CD4-positive, alpha-beta memory T cell (primary cell): Measurements from ENCODE around the gene PROZ. TPM values are rescaled to one million over a fixed set of nuclear protein-coding genes. Genes with fewer than 3 reads are reported as not detected.
A peak's percentile ranks its signal among the peaks of the same experiment; 100 is the strongest.

Source experiments
- CTCF ChIA-PET: fragments of 350-600 bp; sonication (Branson Sonifier 250); formaldehyde crosslinking; loops from one replicate; lab custom pipeline; 2021; ENCODE audit warnings: inconsistent platforms; ENCODE audit not compliant: partially characterized antibody; lab: Charles Lee
- POLR2A ChIA-PET: fragments of 350-600 bp; sonication (Branson Sonifier 250); formaldehyde crosslinking; loops from one replicate; lab custom pipeline; 2021; ENCODE audit not compliant: partially characterized antibody; lab: Charles Lee
- DNase-seq, 5 donors: peaks; one replicate each; pipeline versions ENCODE4 v3.0.0 to v3.0.0-alpha.2; 2020 to 2022; ENCODE audit warnings: mixed read lengths in 1 of 5
- H3K27ac ChIP-seq: one replicate; pipeline ENCODE4 v1.7.0; 2013; ENCODE audit warnings: low read depth, low read length
- H3K27me3 ChIP-seq: 2 replicates; pipeline ENCODE4 v1.7.0; 2013; ENCODE audit warnings: mild to moderate bottlenecking, low read length, moderate library complexity; ENCODE audit not compliant: insufficient read depth
- H3K36me3 ChIP-seq: 2 replicates; pipeline ENCODE4 v1.7.0; 2013; ENCODE audit warnings: mild to moderate bottlenecking, low read length, moderate library complexity; ENCODE audit not compliant: insufficient read depth
- H3K4me1 ChIP-seq: 2 replicates; pipeline ENCODE4 v1.7.0; 2013; ENCODE audit warnings: mild to moderate bottlenecking, low read length, moderate library complexity; ENCODE audit not compliant: insufficient read depth
- H3K4me3 ChIP-seq, 2 donors: one replicate each; pipeline ENCODE4 v1.7.0; 2013; ENCODE audit warnings: low read length in 2 of 2, mild to moderate bottlenecking in 1 of 2
- H3K9me3 ChIP-seq, 2 donors: one replicate each; pipeline ENCODE4 v1.7.0; 2013; ENCODE audit warnings: low read length in 2 of 2, control low read depth in 1 of 2; ENCODE audit not compliant: control insufficient read depth in 1 of 2
- H3K27ac Mint-ChIP-seq, 7 donors: one replicate each; pipeline ENCODE4 v1.8.0; 2020 to 2021; ENCODE audit warnings: mixed read lengths in 7 of 7, mild to moderate bottlenecking in 6 of 7, inconsistent platforms in 3 of 7, moderate library complexity in 3 of 7
- H3K27me3 Mint-ChIP-seq, 2 donors: one replicate each; pipeline ENCODE4 v1.8.0; 2020 to 2021; ENCODE audit warnings: mixed read lengths in 2 of 2
- H3K36me3 Mint-ChIP-seq, 2 donors: one replicate each; pipeline ENCODE4 v1.8.0; 2020 to 2021; ENCODE audit warnings: mixed read lengths in 2 of 2, inconsistent platforms in 1 of 2, mild to moderate bottlenecking in 1 of 2
- H3K4me1 Mint-ChIP-seq, 4 donors: one replicate each; pipeline ENCODE4 v1.8.0; 2020 to 2021; ENCODE audit warnings: mixed read lengths in 4 of 4, mild to moderate bottlenecking in 1 of 4
- H3K4me3 Mint-ChIP-seq, 8 donors: one replicate each; pipeline ENCODE4 v1.8.0; 2020 to 2021; ENCODE audit warnings: mixed read lengths in 8 of 8, mild to moderate bottlenecking in 7 of 8, moderate library complexity in 6 of 8, inconsistent platforms in 3 of 8
- H3K9me3 Mint-ChIP-seq, 8 donors: one replicate each; pipeline ENCODE4 v1.8.0; 2020 to 2021; ENCODE audit warnings: mixed read lengths in 8 of 8, mild to moderate bottlenecking in 5 of 8, inconsistent platforms in 3 of 8, moderate library complexity in 1 of 8
- intact Hi-C: fragments of 100-400 bp; cut with micrococcal nuclease; formaldehyde crosslinking; loops from one replicate; pipeline ENCODE4 v1.15.1; 2023
- polyA plus RNA-seq, 2 donors: library from polyadenylated mRNA; unstranded; fragments of 300-500 nt; fragmentation: Illumina TruSeq; gene quantifications; one replicate each; pipeline ENCODE4 v1.2.3, GENCODE V29; 2021
- total RNA-seq, 2 experiments: library from RNA; stranded (reverse); gene quantifications; one replicate each; pipeline ENCODE4 v1.2.3, GENCODE V29; 2021

Gene PROZ
- total and polyA plus RNA-seq, 4 experiments from 2014 or later = 0.32 TPM; not detected in 3

DNA sequence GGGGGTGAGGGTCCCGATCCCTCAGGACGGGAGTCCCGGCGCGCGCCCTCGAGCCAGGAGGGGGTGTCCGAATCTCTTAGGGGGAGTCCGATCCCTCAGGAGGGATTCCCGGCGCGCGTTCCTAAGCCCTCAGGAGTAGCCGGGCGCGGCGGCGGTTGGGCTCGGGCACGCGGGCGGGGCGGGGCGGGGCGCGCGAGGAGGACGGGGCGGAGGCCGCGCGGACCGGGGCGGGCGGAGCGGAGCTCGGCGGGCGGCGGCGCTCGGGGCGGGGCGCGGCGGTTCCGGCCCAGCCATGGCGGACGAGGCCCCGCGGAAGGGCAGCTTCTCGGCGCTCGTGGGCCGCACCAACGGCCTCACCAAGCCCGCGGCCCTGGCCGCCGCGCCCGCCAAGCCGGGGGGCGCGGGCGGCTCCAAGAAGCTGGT is 50.9 kb downstream of the PROZ start, which contains the start of gene CUL4A:
CUL4A (plus strand) TSS at position 278 of the 423 bp plus-strand sequence; CDS start at position 293, 15 bp downstream.
- DNase-seq = peak; percentile 58 to 72 (median 70)
- Histone ChIP-seq H3K4me3 (peak within 1 kb of the TSS; percentile 73 to 80), H3K4me1 (peaks cover 78% of the 10 kb centered on the region), H3K36me3 (peaks cover 3% of the 10 kb centered on the region), H3K27me3 (no peaks in the 10 kb centered on the region), H3K27ac (peak within 1 kb of the TSS; percentile 89), H3K9me3 (no peaks in the 10 kb centered on the region)
- H3K27me3 Mint-ChIP-seq = no peaks in the 10 kb centered on the region
- intact Hi-C loops = loop anchor here (2.0 to 5.0 kb wide), 3 partner anchors 25 to 239 kb away; no protein-coding TSS in a partner anchor
- peaks cover 37 to 60% (median 57%) of the 10 kb centered on the region in 4 donors for H3K4me1 Mint-ChIP-seq
- H3K36me3 Mint-ChIP-seq = peaks cover 21 to 45% of the 10 kb centered on the region in 2 donors
- H3K4me3 Mint-ChIP-seq = peak within 1 kb of the TSS; percentile 83 to 93 (median 90)
- ChIA-PET POLR2A (interaction anchor here (0.9 to 4.5 kb wide), 27 partner anchors 8 to 281 kb away, joined by 3 to 66 read pairs (median 5); partner anchors contain the start of genes DCUN1D2, LAMP1 and MCF2L), CTCF (interaction anchor here (1.2 to 2.5 kb wide), 3 partner anchors 25 to 56 kb away, joined by 3 to 8 read pairs (median 3); no protein-coding TSS in a partner anchor)
- peaks cover 0 to 3% (median 0%) of the 10 kb centered on the region in 8 donors for H3K9me3 Mint-ChIP-seq
- peak within 1 kb of the TSS; percentile 83 to 97 (median 91) for H3K27ac Mint-ChIP-seq

DNA sequence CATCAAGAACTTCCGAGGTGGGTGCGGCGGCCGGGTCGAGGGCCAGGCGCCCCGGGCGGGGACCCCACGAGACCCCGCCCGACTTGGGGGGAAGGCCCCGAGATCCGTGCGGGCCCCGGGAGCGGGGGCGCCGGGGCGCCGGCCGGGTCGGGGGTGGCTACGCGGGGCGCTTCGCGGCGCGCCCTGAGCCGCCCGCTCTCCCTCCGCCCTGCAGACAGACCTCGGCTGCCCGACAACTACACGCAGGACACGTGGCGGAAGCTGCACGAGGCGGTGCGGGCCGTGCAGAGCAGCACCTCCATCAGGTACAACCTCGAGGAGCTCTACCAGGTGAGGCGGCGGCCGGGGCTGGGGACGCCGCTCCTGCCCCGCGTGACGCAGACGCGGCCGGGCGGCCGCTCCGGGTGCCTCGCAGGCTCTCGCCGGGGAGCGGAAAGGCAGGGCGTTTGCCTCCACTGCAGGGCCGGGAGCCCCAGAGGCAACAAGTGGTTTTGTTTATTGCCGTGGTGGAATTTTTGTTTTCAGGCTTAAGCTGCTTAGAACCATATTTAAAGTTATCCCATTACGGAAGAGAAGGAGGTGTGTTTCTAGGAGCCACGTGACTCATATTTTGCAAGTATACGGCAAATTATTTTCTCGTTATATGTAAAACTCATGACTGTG is 51.4 kb downstream of the PROZ start:
- CTCF ChIA-PET = interaction anchor here (0.7 to 2.5 kb wide), 4 partner anchors 11 to 57 kb away, joined by 3 to 8 read pairs (median 3); no protein-coding TSS in a partner anchor
- peak; percentile 83 to 93 (median 86) for DNase-seq
- Mint-ChIP-seq H3K27ac (peak overlapping the region; percentile 83 to 97 (median 90)), H3K4me3 (peak overlapping the region; percentile 70 to 93 (median 84)), H3K9me3 (peaks cover 0 to 3% (median 0%) of the 10 kb centered on the region in 8 donors), H3K4me1 (peaks cover 31 to 58% (median 55%) of the 10 kb centered on the region in 4 donors), H3K36me3 (peaks cover 21 to 45% of the 10 kb centered on the region in 2 donors), H3K27me3 (no peaks in the 10 kb centered on the region)
- H3K4me1 ChIP-seq = peaks cover 78% of the 10 kb centered on the region
- POLR2A ChIA-PET = interaction anchor here (0.9 to 4.5 kb wide), 24 partner anchors 9 to 281 kb away, joined by 3 to 66 read pairs (median 6); partner anchors contain the start of genes DCUN1D2, LAMP1 and MCF2L
- no peaks in the 10 kb centered on the region for H3K27me3 ChIP-seq
- H3K27ac ChIP-seq = peak overlapping the region; percentile 89
- H3K9me3 ChIP-seq = no peaks in the 10 kb centered on the region
- H3K4me3 ChIP-seq = peak overlapping the region; percentile 39 to 55
- intact Hi-C loops = loop anchor here (2.0 to 5.0 kb wide), 3 partner anchors 25 to 239 kb away; no protein-coding TSS in a partner anchor
- H3K36me3 ChIP-seq = no peaks in the 10 kb centered on the region

DNA sequence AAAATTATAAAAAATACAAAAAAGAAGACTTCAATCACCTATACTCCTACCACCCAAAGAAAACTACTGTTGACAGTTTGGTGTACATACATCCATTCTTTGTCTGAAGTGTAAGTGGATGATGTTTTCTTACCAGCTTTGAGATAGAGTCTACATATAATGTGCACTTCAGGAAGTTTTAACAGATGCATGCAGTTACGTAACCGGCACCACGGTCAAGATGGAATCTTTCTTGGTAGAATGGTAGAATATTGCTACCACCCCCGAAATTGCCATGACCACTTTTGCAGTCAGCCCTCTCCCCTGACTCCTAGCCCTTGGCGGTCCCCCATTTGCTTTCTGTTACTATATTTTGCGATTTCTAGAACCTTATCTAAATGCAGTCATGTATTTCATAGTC is 52.4 kb downstream of the PROZ start:
- DNase-seq = no peak
- no peaks in the 10 kb centered on the region for H3K36me3 ChIP-seq
- H3K36me3 Mint-ChIP-seq = peaks cover 16 to 35% of the 10 kb centered on the region in 2 donors
- CTCF ChIA-PET = no interaction called here
- H3K4me1 Mint-ChIP-seq = peaks cover 22 to 48% (median 46%) of the 10 kb centered on the region in 4 donors
- POLR2A ChIA-PET = no interaction called here
- H3K9me3 Mint-ChIP-seq = peaks cover 0 to 3% (median 0%) of the 10 kb centered on the region in 8 donors
- H3K4me1 ChIP-seq = peaks cover 78% of the 10 kb centered on the region
- peak overlapping the region; percentile 54 to 85 (median 72) for H3K4me3 Mint-ChIP-seq
- no peak overlapping the region for H3K27ac ChIP-seq
- no peaks in the 10 kb centered on the region for H3K27me3 ChIP-seq
- H3K4me3 ChIP-seq = no peak overlapping the region
- intact Hi-C loops = no loop called here
- H3K9me3 ChIP-seq = no peaks in the 10 kb centered on the region
- no peaks in the 10 kb centered on the region for H3K27me3 Mint-ChIP-seq
- H3K27ac Mint-ChIP-seq = peak overlapping the region in 5 of 7 donors; percentile 11 to 90 (median 67)

DNA sequence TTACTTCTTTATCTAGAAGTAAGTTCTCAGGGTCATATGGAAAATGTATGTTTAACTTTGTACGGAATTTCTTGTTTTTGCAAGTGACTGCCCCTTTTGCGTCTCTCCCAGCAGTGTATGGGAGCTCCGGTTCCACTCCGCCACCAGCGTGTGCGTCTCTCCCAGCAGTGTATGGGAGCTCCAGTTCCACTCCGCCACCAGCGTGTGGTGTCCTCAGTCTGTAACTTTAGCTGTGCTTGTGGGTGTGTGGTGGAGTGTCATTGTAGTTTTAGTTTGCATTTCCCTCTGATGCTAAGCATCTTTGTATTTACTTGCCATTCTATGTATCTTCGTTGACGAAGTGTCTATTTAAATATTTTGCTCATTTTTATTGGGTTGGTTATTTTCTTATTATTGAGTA is 53.3 kb downstream of the PROZ start:
- Histone ChIP-seq H3K4me1 (peaks cover 78% of the 10 kb centered on the region), H3K36me3 (no peaks in the 10 kb centered on the region), H3K4me3 (no peak overlapping the region), H3K27ac (no peak overlapping the region), H3K27me3 (no peaks in the 10 kb centered on the region), H3K9me3 (no peaks in the 10 kb centered on the region)
- Mint-ChIP-seq H3K4me1 (peaks cover 13 to 41% (median 37%) of the 10 kb centered on the region in 4 donors), H3K36me3 (peaks cover 12 to 30% of the 10 kb centered on the region in 2 donors), H3K4me3 (peak overlapping the region; percentile 23 to 79 (median 68)), H3K27me3 (no peaks in the 10 kb centered on the region), H3K9me3 (peaks cover 0 to 3% (median 0%) of the 10 kb centered on the region in 8 donors), H3K27ac (peak overlapping the region in 4 of 7 donors; percentile 53 to 84 (median 68))
- intact Hi-C loops = no loop called here
- CTCF ChIA-PET = no interaction called here
- POLR2A ChIA-PET = no interaction called here
- DNase-seq = no peak

DNA sequence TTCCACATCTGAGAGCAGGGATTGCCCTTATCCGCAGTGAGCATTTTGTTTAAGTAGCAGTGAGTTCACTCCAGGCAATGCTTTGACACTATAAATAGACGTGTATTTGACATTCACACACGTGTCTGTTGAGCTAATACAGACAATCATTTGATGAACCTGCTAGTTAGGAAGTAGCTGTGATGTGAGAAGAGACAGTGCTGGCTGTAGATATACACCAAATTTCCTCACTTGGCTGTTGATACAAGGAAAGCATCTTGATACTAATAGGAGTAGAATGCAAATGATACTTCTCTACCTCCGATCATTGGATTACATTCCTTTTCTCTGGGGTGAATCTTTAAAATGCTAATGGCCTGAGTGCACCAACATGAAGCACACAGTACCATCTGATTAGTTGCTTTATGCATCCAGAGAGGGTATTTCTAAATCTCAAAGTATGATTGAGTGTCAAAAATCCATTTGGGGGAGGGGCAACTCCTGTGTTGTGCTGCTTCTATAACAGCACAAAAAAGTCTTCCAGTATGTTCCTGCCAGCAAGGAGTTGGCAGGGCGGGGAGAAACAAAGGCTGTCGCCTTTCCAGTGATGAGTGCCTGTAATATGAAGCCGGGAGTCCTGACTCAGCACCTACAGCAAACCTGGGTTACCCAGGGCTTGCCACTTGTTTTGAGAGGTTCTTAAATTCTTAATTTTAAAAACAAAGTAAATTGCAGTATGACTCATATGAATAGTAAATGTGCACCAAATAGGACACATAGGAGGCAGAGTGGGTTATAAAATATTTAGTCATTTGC is 58.0 kb downstream of the PROZ start:
- no peaks in the 10 kb centered on the region for H3K27me3 ChIP-seq
- peaks cover 20 to 41% of the 10 kb centered on the region in 2 donors for H3K36me3 Mint-ChIP-seq
- H3K4me1 Mint-ChIP-seq = peaks cover 14 to 35% (median 29%) of the 10 kb centered on the region in 4 donors
- H3K27me3 Mint-ChIP-seq = no peaks in the 10 kb centered on the region
- intact Hi-C loops = no loop called here
- no peak overlapping the region for H3K4me3 ChIP-seq
- peaks cover 14% of the 10 kb centered on the region for H3K36me3 ChIP-seq
- no peak overlapping the region for H3K27ac ChIP-seq
- H3K9me3 ChIP-seq = no peaks in the 10 kb centered on the region
- peak overlapping the region in 1 of 7 donors; percentile 68 for H3K27ac Mint-ChIP-seq
- peaks cover 0 to 3% (median 0%) of the 10 kb centered on the region in 8 donors for H3K9me3 Mint-ChIP-seq
- no peak for DNase-seq
- ChIA-PET POLR2A (interaction anchor here (0.8 kb wide), 1 partner anchor 8 kb away, joined by 4 read pairs; the partner anchor contains the start of gene PCID2), CTCF (no interaction called here)
- H3K4me3 Mint-ChIP-seq = no peak overlapping the region
- peaks cover 60% of the 10 kb centered on the region for H3K4me1 ChIP-seq

DNA sequence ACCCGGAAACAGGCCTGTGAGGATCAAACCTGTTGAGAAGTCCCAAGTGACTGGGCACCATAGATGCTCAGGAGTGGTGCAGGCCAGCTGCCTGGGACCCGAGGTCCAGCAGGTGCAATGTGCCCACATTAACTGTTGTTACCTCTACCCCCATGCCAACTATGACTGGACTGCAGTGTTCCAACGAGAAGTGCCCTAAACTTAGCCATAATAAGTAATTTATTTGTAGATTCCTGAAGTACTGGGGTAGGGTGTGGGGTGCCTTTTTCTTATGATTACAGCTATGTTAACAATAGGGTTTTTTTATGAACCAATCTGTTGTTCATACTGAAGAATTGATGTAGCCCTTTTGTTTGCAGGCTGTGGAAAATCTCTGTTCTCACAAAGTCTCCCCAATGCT is 60.1 kb downstream of the PROZ start:
- peaks cover 30% of the 10 kb centered on the region for H3K36me3 ChIP-seq
- intact Hi-C loops = no loop called here
- DNase-seq = no peak
- Mint-ChIP-seq H3K36me3 (peaks cover 26 to 48% of the 10 kb centered on the region in 2 donors), H3K9me3 (no peaks in the 10 kb centered on the region), H3K27ac (no peak overlapping the region), H3K27me3 (no peaks in the 10 kb centered on the region), H3K4me3 (no peak overlapping the region), H3K4me1 (peaks cover 27 to 31% (median 29%) of the 10 kb centered on the region in 4 donors)
- H3K27ac ChIP-seq = no peak overlapping the region
- H3K4me1 ChIP-seq = peaks cover 38% of the 10 kb centered on the region
- H3K4me3 ChIP-seq = no peak overlapping the region
- ChIA-PET POLR2A (interaction anchor here (2.4 kb wide), 1 partner anchor 9 kb away, joined by 8 read pairs; the partner anchor contains the start of genes CUL4A and PCID2), CTCF (interaction anchor here (0.6 to 1.4 kb wide), 3 partner anchors 9 to 20 kb away, joined by 3 read pairs; no protein-coding TSS in a partner anchor)
- no peaks in the 10 kb centered on the region for H3K9me3 ChIP-seq
- no peaks in the 10 kb centered on the region for H3K27me3 ChIP-seq
